ENCODE data around the gene PIGQ.

PIGQ gene

DNA sequence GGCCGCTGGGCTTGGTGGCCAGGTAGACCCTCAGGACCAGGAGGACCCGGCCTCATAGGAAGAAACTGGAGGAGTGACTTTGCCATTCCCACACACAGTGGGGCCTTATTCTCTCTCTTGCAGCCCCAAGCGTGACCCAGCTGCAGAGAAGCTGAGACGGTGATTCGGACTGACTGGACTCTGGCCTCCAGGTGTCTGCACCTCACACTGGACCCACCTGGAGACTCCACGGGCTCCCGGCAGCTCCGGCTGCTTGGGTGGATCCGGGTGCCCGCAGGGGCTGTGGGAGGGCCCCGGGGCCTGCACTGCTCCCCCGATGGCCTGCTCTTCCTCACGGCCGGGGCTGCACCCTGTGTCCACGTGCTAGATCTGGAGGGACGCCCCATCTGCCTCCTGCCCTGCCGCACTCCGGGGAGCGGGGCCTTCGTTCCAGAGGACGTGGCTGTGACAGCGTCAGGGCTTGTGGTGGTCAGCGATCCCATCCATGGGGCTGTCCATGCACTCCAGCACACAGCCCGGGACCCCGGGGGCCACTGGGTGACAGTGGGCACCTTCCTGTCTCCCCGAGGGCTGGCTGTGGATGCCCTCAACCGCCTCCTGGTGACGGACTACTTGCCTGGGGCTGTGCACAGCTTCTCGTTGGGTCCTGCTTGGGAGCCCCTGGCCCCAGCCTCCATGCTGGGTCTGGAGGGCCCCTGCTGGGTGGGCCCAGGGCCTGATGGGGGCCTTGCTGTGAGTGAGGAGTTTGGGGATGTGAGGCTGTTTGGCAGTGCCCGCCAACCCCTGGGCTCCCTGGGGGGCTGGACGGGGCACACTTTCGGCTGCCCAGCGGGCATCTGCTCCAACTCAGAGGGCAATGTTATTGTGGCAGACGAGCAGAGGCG lies 2.2 kb upstream of the PIGQ start:
- no peak for DNase-seq (ENCODE audit: low spot score)

DNA sequence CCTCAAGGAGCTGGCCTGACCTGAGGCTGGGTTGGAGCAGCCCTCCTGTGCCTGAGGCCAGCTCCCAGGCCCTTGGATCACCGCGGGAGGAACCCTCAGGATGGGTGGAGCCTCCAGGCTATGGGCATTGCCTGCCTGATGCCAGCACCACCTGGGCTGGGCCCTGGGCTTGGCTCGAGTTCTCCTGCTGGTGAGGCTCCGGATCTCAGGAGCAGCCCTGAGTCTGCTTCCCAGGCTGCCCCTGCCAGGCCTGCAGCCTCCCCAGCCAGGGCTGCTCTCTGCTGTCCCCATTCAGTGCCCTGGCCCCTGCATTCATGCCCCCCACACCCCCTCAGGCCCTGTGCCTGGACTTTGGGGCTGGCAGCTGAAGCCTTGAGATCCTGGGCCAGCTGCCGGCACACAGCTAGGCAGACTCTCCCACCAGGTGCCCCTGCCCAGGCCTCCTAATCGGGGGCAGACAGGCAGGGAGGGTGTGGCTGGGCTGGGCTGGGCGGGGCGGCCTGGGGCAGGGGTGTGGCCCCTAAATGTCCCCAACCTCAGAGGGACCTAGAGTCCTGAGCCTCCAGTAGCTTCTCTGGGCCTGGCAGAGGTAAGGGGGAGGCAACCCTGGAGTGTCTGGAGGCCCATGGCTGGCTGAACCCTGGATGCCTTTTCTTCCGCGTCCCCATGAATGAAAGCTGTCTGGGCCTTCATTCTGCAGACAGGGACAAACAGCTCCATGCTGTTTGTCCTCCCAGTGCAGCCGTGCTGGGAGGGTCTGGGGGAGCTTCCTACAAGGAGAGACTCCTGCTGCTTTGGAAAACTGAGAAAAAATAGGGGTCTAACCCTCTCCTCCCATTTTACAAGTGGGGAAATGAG lies 1.1 kb upstream of the PIGQ start:
- no peak for DNase-seq (ENCODE audit: low spot score)

DNA sequence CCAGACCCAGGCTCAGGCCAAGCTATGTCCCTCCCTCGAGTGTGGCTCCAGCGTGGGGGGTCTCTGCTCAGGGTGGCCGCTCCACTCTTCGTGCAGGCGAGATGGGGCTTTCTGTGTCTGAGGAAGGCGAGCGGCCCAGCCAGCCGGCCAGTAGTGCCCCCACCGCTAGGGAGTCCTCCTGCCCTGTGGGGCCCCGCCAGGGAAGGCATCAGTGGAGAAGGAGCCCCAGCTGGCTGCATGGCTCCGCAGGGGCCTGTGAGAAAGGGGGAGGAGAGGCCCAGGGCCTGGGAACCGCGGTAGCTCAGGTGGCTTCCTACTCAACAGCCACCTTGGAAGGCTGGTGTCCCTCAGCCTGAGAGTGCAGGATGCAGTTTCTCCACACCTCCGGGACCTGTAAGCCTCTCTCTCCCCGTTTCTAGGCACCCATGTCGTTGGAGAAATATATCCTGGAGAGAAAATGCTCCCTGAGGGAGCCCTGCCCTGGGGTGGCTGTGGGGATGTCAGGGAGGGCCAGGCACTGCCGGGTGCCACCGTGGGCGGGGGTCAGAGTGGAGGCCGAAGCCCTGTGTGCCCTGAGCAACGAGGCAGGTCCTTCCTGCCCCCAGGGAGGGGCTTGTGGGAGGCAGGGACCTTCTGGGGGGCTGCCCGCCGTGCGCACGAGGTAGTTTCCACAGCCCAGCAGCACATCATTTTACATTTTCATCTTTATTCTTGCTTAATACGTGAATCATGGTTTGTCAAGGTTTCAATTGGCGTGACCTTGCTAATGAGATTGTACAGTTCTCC lies 3.3 kb downstream of the PIGQ start:
- no peak for DNase-seq (ENCODE audit: low spot score)

DNA sequence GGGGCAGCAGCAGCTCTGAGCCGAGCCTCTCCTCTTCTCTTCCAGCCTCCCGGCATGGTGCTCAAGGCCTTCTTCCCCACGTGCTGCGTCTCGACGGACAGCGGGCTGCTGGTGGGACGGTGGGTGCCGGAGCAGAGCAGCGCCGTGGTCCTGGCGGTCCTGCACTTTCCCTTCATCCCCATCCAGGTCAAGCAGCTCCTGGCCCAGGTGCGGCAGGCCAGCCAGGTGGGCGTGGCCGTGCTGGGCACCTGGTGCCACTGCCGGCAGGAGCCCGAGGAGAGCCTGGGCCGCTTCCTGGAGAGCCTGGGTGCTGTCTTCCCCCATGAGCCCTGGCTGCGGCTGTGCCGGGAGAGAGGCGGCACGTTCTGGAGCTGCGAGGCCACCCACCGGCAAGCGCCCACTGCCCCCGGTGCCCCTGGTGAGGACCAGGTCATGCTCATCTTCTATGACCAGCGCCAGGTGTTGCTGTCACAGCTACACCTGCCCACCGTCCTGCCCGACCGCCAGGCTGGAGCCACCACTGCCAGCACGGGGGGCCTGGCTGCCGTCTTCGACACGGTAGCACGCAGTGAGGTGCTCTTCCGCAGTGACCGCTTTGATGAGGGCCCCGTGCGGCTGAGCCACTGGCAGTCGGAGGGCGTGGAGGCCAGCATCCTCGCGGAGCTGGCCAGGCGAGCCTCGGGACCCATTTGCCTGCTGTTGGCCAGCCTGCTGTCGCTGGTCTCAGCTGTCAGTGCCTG lies 4.4 kb downstream of the PIGQ start:
- no peak for DNase-seq (ENCODE audit: low spot score)

DNA sequence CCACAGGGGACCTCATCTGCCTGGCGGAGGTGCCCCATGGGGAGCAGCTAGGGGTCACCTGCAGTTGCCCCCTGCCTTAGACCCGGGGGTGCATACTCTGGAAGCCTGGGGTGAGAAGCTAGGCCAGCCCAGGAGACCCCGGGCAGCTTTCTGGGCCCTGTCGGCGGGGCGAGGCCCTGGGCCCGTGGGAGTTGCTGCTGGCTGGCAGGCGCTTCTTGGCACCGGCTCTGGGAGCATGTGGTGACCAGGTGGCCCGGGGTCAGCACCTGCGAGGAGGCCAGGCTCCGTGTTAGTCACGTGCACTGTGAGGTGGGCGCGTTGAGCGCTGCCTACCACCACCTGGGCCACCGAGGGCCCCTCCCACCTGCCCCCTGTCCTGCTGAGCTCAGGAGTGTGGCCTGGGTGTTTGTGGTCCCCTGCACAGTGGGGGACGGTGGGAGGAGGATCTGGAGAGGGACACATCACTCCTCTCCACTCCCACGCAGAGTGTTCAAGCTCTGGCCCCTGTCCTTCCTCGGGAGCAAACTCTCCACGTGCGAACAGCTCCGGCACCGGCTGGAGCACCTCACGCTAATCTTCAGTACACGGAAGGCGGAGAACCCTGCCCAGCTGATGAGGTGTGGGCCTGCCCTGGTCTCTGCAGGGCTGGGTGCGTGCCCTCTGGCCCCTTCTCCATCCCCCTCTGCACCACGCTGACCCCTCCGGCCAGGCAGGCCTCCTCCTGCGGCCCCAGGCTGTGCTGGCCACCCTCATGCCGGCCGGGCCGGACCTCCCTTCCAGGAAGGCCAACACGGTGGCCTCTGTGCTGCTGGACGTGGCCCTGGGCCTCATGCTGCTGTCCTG lies 5.8 kb downstream of the PIGQ start:
- no peak for DNase-seq (ENCODE audit: low spot score)

DNA sequence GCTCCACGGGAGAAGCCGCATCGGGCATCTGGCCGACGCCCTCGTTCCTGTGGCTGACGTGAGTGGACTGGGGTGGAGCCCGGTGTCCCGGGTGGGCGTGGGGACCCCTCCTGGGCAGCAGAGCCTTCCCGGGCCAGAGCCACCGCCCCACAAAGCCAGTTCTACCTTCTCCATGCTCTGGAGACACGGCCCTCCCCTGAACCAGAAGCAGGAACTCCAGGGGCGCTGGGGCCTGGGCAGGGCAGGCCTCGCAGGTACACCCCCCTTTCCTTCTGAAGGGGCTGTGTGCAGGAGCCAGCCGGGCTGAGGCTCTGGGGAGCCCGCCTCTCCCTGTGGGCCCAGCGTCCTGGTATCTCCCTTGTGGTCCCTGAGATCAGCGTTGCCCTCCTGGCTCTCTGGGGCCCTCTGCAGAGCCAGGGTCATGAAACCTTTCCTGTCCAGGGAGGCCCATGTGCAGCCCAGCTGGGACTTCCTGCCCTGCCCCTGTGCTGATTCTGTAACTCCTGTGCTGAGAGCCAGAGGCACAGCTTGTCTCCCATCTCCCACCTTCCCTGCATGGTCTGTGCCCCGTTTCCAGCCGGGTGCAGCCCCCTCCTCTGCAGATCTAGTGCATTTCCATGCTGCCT lies 6.5 kb downstream of the PIGQ start:
- no peak for DNase-seq (ENCODE audit: low spot score)

DNA sequence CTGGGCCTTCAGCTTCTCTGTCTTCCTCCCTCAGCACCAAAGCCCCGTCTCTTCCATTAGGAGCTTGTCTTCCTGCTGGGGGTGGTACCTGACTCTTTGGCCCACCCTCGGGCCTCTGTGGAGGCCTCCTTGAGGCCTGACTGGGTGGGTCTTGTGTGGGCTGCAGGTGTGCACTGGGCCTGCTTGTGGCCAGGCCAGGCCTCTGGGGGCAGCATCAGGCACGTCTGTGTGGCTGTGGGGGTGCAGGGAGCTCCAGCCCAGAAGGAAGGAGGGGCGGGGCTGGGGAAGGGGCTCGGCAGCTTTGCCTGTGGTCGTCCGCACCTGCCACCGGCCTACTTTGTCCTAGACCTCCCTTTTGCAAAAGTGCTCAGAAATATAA lies 7.0 kb downstream of the PIGQ start:
- DNase-seq (ENCODE audit: low spot score): no peak

DNA sequence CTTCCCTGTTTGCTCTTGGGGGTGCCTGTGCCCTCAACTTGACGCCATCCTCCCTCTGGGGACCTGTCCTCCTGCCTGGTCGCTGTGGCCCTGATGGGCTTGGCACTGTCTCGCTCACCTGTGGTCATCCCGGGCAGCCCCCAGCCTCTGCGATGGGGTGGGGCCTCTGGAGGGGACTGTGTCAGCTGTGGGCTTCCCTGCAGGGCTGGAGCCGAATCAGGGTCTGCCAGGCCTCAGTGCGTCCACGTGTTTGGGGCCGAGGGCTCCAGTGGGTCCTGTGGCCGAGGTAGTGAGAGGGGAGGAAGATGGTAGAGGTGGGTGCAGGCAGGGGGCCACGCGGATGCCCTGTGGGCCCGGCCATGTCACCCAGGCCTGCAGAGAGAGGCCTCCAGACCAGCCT lies 8.0 kb downstream of the PIGQ start:
- no peak for DNase-seq (ENCODE audit: low spot score)

DNA sequence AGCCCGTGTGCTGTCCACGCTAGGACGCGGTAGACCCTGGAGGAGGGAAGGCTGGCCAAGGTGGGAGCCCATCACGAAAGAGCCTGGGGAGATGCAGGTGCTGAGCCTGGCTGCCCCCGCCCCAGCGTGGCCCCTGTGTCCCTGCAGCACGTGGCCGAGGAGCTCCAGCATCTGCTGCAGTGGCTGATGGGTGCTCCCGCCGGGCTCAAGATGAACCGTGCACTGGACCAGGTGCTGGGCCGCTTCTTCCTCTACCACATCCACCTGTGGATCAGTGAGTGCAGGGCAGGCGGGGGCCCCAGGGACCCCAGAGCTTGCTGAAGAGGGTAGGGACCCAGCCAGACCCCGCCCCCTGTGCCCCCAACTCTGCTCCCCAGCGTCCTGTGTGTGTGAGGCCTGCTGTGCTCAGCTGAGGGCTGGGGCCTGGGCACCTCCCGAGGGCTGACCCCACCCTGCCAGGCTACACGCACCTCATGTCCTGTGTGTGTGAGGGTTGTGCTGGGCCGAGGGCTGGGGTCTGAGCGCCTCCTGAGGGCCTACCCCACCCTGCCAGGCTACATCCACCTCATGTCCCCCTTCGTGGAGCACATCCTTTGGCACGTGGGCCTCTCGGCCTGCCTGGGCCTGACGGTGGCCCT lies 8.6 kb downstream of the PIGQ start:
- no peak for DNase-seq (ENCODE audit: low spot score)

DNA sequence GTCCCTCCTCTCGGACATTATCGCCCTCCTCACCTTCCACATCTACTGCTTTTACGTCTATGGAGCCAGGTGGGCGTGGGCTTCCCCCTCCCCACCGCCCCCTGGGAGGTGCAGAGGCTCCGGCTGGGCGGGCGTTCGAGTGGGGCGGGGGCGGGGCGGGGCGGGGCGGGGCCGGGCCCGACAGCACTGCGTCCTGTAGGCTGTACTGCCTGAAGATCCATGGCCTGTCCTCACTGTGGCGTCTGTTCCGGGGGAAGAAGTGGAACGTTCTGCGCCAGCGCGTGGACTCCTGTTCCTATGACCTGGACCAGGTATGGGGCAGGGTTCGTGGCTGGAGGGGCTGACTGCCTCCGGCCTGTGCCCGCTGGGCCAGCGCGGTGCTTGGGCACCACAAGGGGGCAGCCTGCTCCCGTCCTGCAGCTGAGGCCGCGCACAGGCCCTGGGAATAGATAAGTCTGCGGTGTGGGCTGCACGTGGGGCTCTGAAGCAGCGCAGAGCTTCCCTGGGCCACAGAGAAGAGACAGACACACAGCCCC lies 9.2 kb downstream of the PIGQ start:
- DNase-seq (ENCODE audit: low spot score): peak; percentile 83

DNA sequence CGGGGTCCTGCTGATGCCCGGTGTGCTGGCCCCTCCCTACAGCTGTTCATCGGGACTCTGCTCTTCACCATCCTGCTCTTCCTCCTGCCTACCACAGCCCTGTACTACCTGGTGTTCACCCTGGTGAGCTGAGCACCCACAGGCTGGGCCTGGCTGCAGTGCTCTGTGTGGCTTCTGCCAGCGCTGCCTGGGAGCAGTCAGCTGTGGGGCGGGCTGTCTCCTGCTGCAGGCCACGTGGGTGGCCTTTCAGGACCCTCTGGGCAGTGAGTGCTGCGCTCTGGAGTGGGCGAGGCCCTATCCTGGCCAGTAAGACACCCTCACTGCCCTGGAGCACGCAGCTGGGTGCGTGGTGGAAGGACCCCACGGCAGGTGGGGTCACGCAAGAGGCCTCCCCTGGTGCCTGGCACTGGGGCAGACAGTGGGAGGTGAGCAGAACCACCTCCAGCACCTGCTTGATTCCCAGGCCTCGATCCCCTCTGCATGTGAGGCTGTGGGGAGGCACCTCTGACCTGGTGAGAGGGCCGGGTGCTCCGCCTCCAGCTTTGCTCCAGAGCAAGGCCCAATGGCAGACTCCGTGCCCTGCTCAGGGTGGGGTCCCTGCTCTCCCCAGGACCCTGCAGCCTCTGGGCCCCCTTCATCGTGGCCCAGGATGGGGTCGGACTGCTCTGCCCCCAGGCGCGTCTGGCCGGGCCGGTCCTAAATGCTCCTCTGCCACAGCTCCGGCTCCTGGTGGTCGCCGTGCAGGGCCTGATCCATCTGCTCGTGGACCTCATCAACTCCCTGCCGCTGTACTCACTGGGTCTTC lies 10.6 kb downstream of the PIGQ start:
- DNase-seq (ENCODE audit: low spot score): no peak

DNA sequence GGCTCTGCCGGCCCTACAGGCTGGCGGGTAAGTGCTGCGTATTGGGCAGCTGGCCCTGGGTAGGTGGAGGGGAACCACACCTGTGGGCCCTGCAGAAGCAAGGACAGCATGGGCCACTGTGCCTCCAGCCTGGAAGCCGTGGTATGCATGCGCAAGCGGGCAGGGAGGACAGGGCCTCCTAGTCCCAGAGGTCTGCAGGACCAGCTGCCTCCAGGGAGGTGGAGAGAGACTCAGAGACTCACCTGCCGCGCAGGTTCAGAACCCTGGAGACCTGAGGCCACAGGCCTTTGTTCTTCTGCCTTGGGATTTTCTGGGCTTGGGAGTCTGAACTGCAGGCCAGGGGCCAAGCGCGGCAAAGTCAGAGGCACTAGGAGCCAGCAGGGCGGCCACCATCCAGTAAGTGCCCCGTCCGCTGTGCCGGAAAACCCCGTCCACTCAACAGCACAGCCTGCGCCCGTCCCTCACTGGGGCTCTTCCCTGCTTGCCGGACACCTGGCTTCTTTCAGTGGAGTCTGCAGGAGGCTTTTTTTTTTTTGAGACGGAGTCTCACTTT lies 11.3 kb downstream of the PIGQ start:
- no peak for DNase-seq (ENCODE audit: low spot score)

DNA sequence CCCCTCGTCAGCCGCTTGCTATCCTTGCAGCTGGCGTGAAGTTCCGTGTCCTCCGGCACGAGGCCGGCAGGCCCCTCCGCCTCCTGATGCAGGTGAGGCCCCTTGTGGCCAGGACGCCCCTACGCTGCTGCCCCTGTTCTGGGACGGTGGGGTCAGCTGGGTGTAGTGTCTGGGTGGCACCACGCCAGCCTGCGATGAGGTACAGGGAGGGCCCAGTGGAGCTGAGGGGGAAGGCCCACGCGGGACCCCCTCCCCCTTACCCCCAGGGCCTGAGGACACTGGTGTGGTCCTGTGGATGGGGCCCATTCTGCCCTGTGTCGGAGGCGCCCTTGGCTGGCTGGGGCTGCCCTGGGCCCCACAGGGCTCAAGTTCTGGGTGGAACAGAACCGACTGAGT lies 12.4 kb downstream of the PIGQ start:
- DNase-seq (ENCODE audit: low spot score): no peak

DNA sequence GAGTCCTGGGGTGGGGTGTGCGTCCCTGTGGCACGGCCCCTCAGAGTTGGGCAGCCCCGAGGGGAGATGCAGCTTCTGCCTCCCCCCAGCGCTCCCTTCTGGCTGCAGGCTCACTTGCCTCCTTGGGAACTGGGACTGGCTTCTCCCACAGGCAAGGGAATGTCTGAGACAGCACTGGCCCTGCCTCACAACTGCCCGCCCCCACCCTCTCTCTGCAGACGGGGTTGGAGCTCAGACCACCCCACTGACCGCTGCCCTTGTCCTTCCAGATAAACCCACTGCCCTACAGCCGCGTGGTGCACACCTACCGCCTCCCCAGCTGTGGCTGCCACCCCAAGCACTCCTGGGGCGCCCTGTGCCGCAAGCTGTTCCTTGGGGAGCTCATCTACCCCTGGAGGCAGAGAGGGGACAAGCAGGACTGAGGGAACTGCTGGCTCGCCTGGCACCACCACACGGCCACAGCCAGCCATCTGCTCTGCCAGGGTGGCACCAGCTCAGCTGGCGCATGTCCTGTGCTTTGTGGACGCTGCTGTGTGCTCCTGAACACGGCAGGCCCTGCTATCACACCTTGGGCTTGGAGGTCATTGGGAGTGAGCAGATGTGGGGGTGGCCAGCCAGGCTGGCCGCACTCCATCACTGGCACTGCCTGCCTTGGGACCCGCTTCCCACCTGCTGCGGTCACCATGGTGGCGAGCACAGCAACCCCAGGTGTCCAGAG lies 13.0 kb downstream of the PIGQ start:
- no peak for DNase-seq (ENCODE audit: low spot score)

DNA sequence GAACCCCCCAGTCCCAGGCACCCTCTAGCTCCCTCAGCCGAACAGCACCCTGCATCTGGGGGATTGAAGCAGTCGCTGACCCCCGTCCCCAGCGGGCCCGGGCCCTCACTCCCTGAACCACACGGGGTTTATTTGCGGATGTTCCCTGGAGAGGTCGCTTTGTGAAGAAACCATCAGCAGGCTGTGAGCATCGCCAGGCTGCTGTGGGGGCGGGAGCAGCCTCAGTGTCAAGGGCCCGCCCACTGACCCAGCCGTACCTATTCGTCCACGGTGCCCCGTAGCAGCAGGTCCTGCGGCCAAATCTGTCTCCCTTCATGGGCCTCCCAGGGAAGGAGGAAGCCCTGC lies 13.7 kb downstream of the PIGQ start:
- DNase-seq (ENCODE audit: low spot score): no peak

DNA sequence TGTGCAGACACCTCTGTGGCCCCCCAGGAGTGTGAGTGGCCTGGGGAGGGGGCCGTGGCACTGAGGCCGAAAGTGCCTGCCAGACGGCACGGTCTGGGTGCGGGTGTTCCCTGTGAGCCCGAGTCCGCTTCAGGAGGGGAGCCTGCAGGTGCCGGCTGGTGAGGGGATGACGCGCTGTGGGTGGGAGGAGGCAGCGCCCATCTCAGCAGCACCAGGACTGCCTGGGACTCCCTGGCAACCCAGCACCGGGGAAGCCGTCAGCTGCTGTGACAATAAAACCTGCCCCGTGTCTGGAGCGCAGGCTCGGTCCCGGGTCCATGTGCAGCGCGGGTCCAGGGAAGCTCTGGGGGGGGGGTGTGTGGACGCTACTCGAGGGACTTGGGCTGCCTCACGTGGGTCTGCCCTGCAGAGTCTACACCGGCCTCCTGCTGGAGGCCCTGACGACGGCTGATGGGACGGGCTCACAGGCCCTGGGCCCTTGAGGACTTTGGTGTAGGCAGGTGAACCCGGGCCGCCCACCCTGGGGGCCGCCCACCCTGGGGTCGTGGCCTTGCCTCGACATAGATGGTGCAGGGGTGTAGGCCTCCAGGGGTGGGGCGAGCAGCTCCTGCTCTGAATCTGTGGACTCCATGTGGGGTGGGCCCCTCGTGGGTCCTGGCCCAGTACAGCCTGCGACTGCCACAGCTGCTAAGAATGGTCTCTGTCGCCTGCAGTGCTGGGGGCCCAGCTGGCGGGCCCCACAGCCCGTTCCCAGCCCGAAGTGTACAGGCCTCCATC lies 14.2 kb downstream of the PIGQ start:
- DNase-seq (ENCODE audit: low spot score): no peak

DNA sequence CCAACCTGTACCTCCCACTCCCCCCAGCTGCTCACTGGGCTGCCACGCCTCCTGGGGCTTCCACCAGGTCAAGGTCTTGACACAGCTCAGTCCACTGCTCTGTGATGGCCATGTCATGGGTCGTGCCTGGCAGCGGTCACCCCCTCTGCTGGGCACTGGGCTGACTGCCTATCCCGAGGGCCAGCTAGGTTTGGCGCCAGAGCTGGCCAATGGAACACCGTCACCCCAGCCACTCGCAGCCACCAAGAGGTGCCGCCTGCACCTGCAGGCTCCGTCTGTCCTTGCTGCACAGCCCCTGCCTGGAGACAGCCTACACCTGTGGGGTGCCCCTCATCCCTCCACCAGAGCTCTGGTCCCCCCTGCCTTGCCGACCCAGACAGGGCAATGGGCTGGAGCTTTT lies 15.6 kb downstream of the PIGQ start:
- no peak for DNase-seq (ENCODE audit: low spot score)

Measured in ecto neural progenitor cell (in vitro differentiated cells).